GM12878 (cell line): ENCODE measurements around the gene FZD8. TPM values are rescaled to one million over a fixed set of nuclear protein-coding genes. Genes with fewer than 3 reads are reported as not detected.

Experiments used
- ATAC-seq: fragments of 200-7000 bp; cut with Tn5 transposase; 3 replicates; pipeline ENCODE4 v1.9.1; 2020; ENCODE audit warnings: mild to moderate bottlenecking, moderate library complexity
- BruUV-seq: library from RNA; stranded (reverse); fragments of 400-500 nt; replicated peaks from 2 replicates; lab custom pipeline; 2021; lab: Mats Ljungman, UMichigan
- CTCF ChIA-PET: fragments of 300-600 bp; sonication (Branson Sonifier 250); formaldehyde crosslinking; extraction: SDS; loops from one replicate; lab custom pipeline; 2021; ENCODE audit warnings: inconsistent platforms; lab: Yijun Ruan, JAX
- POLR2A ChIA-PET: fragments of 350-600 bp; formaldehyde crosslinking; extraction: SDS; loops from one replicate; lab custom pipeline; 2021; ENCODE audit warnings: inconsistent platforms; lab: Charles Lee
- RAD21 ChIA-PET: fragments of 300-600 bp; sonication (Branson Sonifier 250); formaldehyde crosslinking; loops from one replicate; lab custom pipeline; 2023; ENCODE audit warnings: antibody characterized with exemption; ENCODE audit not compliant: unreplicated experiment; lab: Charles Lee
- SMC1A ChIA-PET: fragments of 300-600 bp; sonication (Branson Sonifier 250); formaldehyde crosslinking; loops from one replicate; lab custom pipeline; 2023; ENCODE audit not compliant: unreplicated experiment, uncharacterized antibody; lab: Charles Lee
- DNase-seq: peaks from one replicate; pipeline ENCODE4 v3.0.0-alpha.2; 2011; ENCODE audit warnings: low read depth, low spot score
- FAIRE-seq: peaks from 3 replicates; lab custom pipeline; 2011; peaks lifted over from hg19 to GRCh38; lab: Jason Lieb, UNC
- H2AFZ ChIP-seq: 2 replicates; pipeline ENCODE4 v1.6.0; 2011; ENCODE audit warnings: low read depth, low read length, control low read depth; ENCODE audit not compliant: control insufficient read depth
- H3K27ac ChIP-seq: 2 replicates; pipeline ENCODE4 v1.5.1; 2011; ENCODE audit warnings: control low read depth; ENCODE audit not compliant: control insufficient read depth, insufficient read depth
- H3K27me3 ChIP-seq, 2 experiments: replicated peaks in 1 of 2; 2 replicates each; pipeline versions ENCODE4 v1.6.0 to v1.6.1; 2011; ENCODE audit warnings: low read length in 1 of 2; ENCODE audit not compliant: control insufficient read depth in 2 of 2, insufficient read depth in 2 of 2
- H3K36me3 ChIP-seq, 2 experiments: 2 replicates each; pipeline ENCODE4 v1.5.1; 2011; ENCODE audit warnings: low read length in 1 of 2; ENCODE audit not compliant: control insufficient read depth in 2 of 2, insufficient read depth in 2 of 2
- H3K4me1 ChIP-seq: 2 replicates; pipeline ENCODE4 v1.6.1; 2011; ENCODE audit warnings: mild to moderate bottlenecking, low read length, moderate library complexity, mixed read lengths; ENCODE audit not compliant: control insufficient read depth, insufficient read depth
- H3K4me2 ChIP-seq: 2 replicates; pipeline ENCODE4 v1.6.0; 2011; ENCODE audit warnings: control low read depth; ENCODE audit not compliant: control insufficient read depth, insufficient read depth
- H3K4me3 ChIP-seq: fragments of 200-600 bp; sonication (generic); 2 replicates; pipeline ENCODE4 v1.5.1; 2016
- H3K79me2 ChIP-seq: 2 replicates; pipeline ENCODE4 v1.6.0; 2011; ENCODE audit warnings: low read length; ENCODE audit not compliant: control insufficient read depth, insufficient read depth
- H3K9ac ChIP-seq: 2 replicates; pipeline ENCODE4 v1.8.0; 2011; ENCODE audit warnings: low read length, control low read depth, mixed read lengths; ENCODE audit not compliant: control insufficient read depth, insufficient read depth
- H3K9me3 ChIP-seq: replicated peaks from 3 replicates; pipeline ENCODE4 v1.5.1; 2011; ENCODE audit warnings: mild to moderate bottlenecking, low read length; ENCODE audit not compliant: control insufficient read depth, insufficient read depth
- H4K20me1 ChIP-seq: 2 replicates; pipeline ENCODE4 v1.6.0; 2011; ENCODE audit not compliant: control insufficient read depth, insufficient read depth
- CBX5 ChIP-seq: sonication (generic); IDR thresholded peaks from 2 replicates; pipeline ENCODE4 v1.6.1; 2016; ENCODE audit warnings: low read depth, moderate library complexity, mild to moderate bottlenecking, inconsistent platforms
- CEBPZ ChIP-seq: fragments of 150-350 bp; IDR thresholded peaks from 2 replicates; pipeline ENCODE4 v1.6.1; 2016; ENCODE audit warnings: low read depth, low read length
- CHD2 ChIP-seq: IDR thresholded peaks from 2 replicates; pipeline ENCODE4 v1.6.1; 2011; ENCODE audit warnings: low read depth, low read length, improper control_type of control experiment, borderline replicate concordance
- CREM ChIP-seq: IDR thresholded peaks from 2 replicates; pipeline ENCODE4 v1.6.1; 2014; ENCODE audit warnings: antibody characterized with exemption, low read depth
- NRF1 ChIP-seq: conservative IDR thresholded peaks from 2 replicates; pipeline ENCODE4 v1.6.1; 2011; ENCODE audit warnings: mild to moderate bottlenecking, low read depth, low read length, improper control_type of control experiment
- POU2F2 ChIP-seq: IDR thresholded peaks from 3 replicates; pipeline ENCODE4 v1.6.1; 2011; ENCODE audit warnings: low read depth, mild to moderate bottlenecking, low read length, borderline replicate concordance
- SIX5 ChIP-seq: IDR thresholded peaks from 2 replicates; pipeline ENCODE4 v1.6.1; 2011; ENCODE audit warnings: mild to moderate bottlenecking, low read depth, low read length, moderate library complexity; ENCODE audit not compliant: severe bottlenecking
- SMARCA5 ChIP-seq: fragments of 450-650 bp; IDR thresholded peaks from 2 replicates; pipeline ENCODE4 v1.6.1; 2017; ENCODE audit warnings: mild to moderate bottlenecking
- ZNF384 ChIP-seq: IDR thresholded peaks from 2 replicates; pipeline ENCODE4 v1.6.1; 2012; ENCODE audit warnings: low read depth, mild to moderate bottlenecking, low read length, improper control_type of control experiment, borderline replicate concordance
- WGBS: methylation state at CpG from one replicate; pipeline ENCODE4 v1.1.6; 2016; ENCODE audit warnings: low lambda C conversion rate; ENCODE audit not compliant: insufficient replicate concordance, insufficient coverage; ENCODE audit errors: missing lambda C conversion rate; 5-methylcytosine and 5-hydroxymethylcytosine counted together
- in situ Hi-C: fragments of 300-500 bp; cut with MboI; formaldehyde crosslinking; loops from 9 replicates; pipeline ENCODE4 v1.14.3; 2018; ENCODE audit warnings: mixed read lengths
- intact Hi-C: fragments of 100-400 bp; cut with micrococcal nuclease; formaldehyde crosslinking; loops from one replicate; pipeline ENCODE4 v1.14.2; 2022; ENCODE audit not compliant: unreplicated experiment
- polyA plus RNA-seq, 11 experiments: library from polyadenylated mRNA; depleted of rRNA in 4 of 11; unstranded in 6 of 11; stranded (reverse) in 5 of 11; fragments of >200 nt; fragmentation: Nextera tagmentation in 4 of 11; fragmentation: Illumina TruSeq in 1 of 11; extraction: Ambion mirVana in 4 of 11; extraction: Trizol in 1 of 11; gene quantifications; 1 replicate in 1 of 11; 2 replicates in 10 of 11; pipeline versions ENCODE4 v1.2.1 to v1.2.3, GENCODE V29; 2011 to 2016; ENCODE audit warnings: inconsistent platforms in 2 of 11, missing spikeins in 2 of 11, low read depth in 1 of 11
- total RNA-seq, 4 experiments: library from RNA; depleted of rRNA in 3 of 4; stranded (reverse); fragments of >200 nt in 3 of 4; fragmentation: Illumina TruSeq in 1 of 4; extraction: Trizol in 1 of 4; gene quantifications; 2 replicates each; pipeline versions ENCODE4 v1.2.1 to v1.2.3, GENCODE V29; 2013 to 2021

Gene FZD8
- total and polyA plus RNA-seq, 10 of the 15 experiments (the other 5 are each of a cell fraction or from before 2014, with no cell fraction given) = 0.03 to 0.72 (median 0.10) TPM; not detected in 3

DNA sequence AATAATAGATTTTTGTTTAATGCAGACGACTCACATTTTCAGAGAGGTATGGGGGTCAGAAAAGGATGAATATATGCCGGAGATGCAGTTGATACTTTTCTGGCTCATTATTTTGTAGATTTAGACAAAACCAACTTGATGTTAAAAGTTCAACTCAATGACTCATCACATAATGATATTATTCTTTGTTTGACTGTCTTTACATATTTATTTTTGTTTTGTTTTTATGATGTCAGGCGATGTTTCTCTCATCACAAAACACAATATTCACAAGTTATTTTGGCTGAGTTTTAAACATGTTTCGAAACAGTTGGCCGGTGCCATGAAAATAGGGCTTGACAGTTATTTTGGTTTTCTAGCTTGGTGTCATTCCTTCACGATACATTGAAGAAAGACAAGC, 35.7 kb downstream of the FZD8 start:
- no peak overlapping the region for H3K9ac ChIP-seq

More for the DNA sequence above, 35.7 kb downstream of the FZD8 start:
- Histone ChIP-seq H3K4me2 (no peak overlapping the region), H3K4me1 (no peaks in the 10 kb centered on the region), H2AFZ (no peak overlapping the region), H3K9me3 (no peaks in the 10 kb centered on the region; the same call in 2 of the 3 replicates), H4K20me1 (no peaks in the 10 kb centered on the region), H3K27me3 (peaks cover 1 to 5% of the 10 kb centered on the region in 2 experiments; a peak in 3 of 4 replicates), H3K36me3 (no peaks in the 10 kb centered on the region), H3K27ac (no peak overlapping the region), H3K79me2 (no peaks in the 10 kb centered on the region), H3K4me3 (no peak overlapping the region)
- in situ Hi-C loops = no loop called here
- TF ChIP-seq SIX5 = no peak
- TF ChIP-seq SMARCA5 = no peak
- no peak for TF ChIP-seq NRF1
- TF ChIP-seq ZNF384 = no peak
- TF ChIP-seq CBX5 = no peak
- TF ChIP-seq POU2F2 = no peak
- no peak for TF ChIP-seq CEBPZ
- TF ChIP-seq CHD2 = no peak
- TF ChIP-seq CREM = no peak
- ChIA-PET POLR2A (no interaction called here), CTCF (no interaction called here), SMC1A (interaction anchor here (0.7 kb wide), 1 partner anchor 505 kb away, joined by 3 read pairs; no protein-coding TSS in a partner anchor), RAD21 (no interaction called here)
- intact Hi-C loops = no loop called here
- DNase-seq = no peak
- no peak for FAIRE-seq
- WGBS = 34% methylated on average over 6 of the region's 6 CpGs
- ATAC-seq = no peak
- no TSS peak for BruUV-seq
